ENCODE results near the gene IFT88.

DNA sequence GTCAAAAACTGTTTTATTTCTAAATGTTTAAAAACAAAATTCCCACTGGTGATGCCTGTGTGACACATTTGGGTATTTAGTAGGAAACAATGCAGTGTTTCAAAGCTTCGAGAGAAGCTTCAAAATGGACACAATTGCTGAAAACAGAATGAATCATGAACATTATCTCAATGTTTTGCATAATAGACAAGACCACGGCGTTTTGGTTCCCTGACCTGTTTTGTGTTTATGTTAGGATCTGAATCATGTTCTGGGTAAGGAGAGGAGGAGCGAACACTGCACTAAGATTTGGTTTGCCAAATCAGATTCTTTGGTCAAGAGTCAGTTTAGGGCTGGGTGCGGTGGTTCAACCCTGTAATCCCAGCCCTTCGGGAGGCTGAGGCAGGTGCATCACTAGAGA lies 42.2 kb downstream of the IFT88 start:
- TF ChIP-seq, protein P1, sequence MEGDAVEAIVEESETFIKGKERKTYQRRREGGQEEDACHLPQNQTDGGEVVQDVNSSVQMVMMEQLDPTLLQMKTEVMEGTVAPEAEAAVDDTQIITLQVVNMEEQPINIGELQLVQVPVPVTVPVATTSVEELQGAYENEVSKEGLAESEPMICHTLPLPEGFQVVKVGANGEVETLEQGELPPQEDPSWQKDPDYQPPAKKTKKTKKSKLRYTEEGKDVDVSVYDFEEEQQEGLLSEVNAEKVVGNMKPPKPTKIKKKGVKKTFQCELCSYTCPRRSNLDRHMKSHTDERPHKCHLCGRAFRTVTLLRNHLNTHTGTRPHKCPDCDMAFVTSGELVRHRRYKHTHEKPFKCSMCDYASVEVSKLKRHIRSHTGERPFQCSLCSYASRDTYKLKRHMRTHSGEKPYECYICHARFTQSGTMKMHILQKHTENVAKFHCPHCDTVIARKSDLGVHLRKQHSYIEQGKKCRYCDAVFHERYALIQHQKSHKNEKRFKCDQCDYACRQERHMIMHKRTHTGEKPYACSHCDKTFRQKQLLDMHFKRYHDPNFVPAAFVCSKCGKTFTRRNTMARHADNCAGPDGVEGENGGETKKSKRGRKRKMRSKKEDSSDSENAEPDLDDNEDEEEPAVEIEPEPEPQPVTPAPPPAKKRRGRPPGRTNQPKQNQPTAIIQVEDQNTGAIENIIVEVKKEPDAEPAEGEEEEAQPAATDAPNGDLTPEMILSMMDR (IDR thresholded peaks at IDR 0.05; ENCODE audit: insufficient read depth, low read length): no peak
- TF ChIP-seq GABPA (IDR thresholded peaks at IDR 0.05; ENCODE audit: low read depth) (no peak), SPI1 (IDR thresholded peaks at IDR 0.05; ENCODE audit: borderline replicate concordance, low read depth) (no peak)

Data from HL-60 (cell line).